ENCODE data around the gene SPDEF.

Gene SPDEF

GRCh38 chr6:34535646-34536045 is 20.5 kb downstream of the SPDEF start:
- Histone ChIP-seq H3K36me3 (ENCODE audit: low read depth) (no peaks in the 10 kb centered on the region), H3K4me1 (ENCODE audit: insufficient read depth, poor library complexity, severe bottlenecking) (no peaks in the 10 kb centered on the region), H3K27ac (ENCODE audit: poor library complexity, severe bottlenecking) (no peak overlapping the region), H3K27me3 (ENCODE audit: insufficient read depth, poor library complexity, severe bottlenecking) (no peaks in the 10 kb centered on the region), H3K9me3 (ENCODE audit: severe bottlenecking) (no peaks in the 10 kb centered on the region), H3K4me3 (ENCODE audit: severe bottlenecking) (no peak overlapping the region)
- DNase-seq (ENCODE audit: low spot score), result no peak
- TF ChIP-seq, protein P1, sequence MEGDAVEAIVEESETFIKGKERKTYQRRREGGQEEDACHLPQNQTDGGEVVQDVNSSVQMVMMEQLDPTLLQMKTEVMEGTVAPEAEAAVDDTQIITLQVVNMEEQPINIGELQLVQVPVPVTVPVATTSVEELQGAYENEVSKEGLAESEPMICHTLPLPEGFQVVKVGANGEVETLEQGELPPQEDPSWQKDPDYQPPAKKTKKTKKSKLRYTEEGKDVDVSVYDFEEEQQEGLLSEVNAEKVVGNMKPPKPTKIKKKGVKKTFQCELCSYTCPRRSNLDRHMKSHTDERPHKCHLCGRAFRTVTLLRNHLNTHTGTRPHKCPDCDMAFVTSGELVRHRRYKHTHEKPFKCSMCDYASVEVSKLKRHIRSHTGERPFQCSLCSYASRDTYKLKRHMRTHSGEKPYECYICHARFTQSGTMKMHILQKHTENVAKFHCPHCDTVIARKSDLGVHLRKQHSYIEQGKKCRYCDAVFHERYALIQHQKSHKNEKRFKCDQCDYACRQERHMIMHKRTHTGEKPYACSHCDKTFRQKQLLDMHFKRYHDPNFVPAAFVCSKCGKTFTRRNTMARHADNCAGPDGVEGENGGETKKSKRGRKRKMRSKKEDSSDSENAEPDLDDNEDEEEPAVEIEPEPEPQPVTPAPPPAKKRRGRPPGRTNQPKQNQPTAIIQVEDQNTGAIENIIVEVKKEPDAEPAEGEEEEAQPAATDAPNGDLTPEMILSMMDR (IDR thresholded peaks at IDR 0.05; ENCODE audit: poor library complexity, severe bottlenecking), result no peak
- no peak for ATAC-seq (ENCODE audit: low read depth)

DNA sequence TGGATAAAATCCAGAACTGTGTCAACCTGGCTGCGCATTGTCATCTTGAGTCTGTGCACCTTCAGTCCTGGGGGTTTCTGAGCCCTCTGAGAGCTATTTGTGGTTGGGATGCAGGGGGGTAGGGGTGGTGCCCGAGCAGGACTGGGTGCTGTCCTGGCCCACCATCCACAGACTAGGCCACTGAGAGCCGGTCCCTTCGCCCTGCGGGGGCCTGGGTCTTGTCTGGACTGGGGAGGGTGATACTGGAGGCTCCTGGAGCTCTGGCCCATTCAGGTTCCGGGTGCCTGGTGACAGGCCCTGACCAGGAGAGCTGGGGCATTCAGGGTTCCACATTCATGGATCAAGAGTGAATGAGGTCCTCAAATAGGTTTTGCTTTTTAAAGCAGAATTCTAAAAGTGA is 20.9 kb downstream of the SPDEF start:
- TF ChIP-seq, protein P1 (IDR thresholded peaks at IDR 0.05; ENCODE audit: poor library complexity, severe bottlenecking), result no peak
- Histone ChIP-seq H3K36me3 (ENCODE audit: low read depth) (no peaks in the 10 kb centered on the region), H3K4me1 (ENCODE audit: insufficient read depth, poor library complexity, severe bottlenecking) (no peaks in the 10 kb centered on the region), H3K4me3 (ENCODE audit: severe bottlenecking) (no peak overlapping the region), H3K27me3 (ENCODE audit: insufficient read depth, poor library complexity, severe bottlenecking) (no peaks in the 10 kb centered on the region), H3K9me3 (ENCODE audit: severe bottlenecking) (no peaks in the 10 kb centered on the region), H3K27ac (ENCODE audit: poor library complexity, severe bottlenecking) (no peak overlapping the region)
- ATAC-seq (ENCODE audit: low read depth), result no peak
- no peak for DNase-seq (ENCODE audit: low spot score)

- H3K27me3 ChIP-seq (ENCODE audit: insufficient read depth, poor library complexity, severe bottlenecking), result no peaks in the 10 kb centered on the region
- no peak for DNase-seq (ENCODE audit: low spot score)
- no peaks in the 10 kb centered on the region for H3K36me3 ChIP-seq (ENCODE audit: low read depth)
- no peak for ATAC-seq (ENCODE audit: low read depth)
- H3K4me1 ChIP-seq (ENCODE audit: insufficient read depth, poor library complexity, severe bottlenecking), result no peaks in the 10 kb centered on the region
- H3K27ac ChIP-seq (ENCODE audit: poor library complexity, severe bottlenecking), result no peak overlapping the region
- no peak overlapping the region for H3K4me3 ChIP-seq (ENCODE audit: severe bottlenecking)
- no peaks in the 10 kb centered on the region for H3K9me3 ChIP-seq (ENCODE audit: severe bottlenecking)
- TF ChIP-seq, protein P1 (IDR thresholded peaks at IDR 0.05; ENCODE audit: poor library complexity, severe bottlenecking), result no peak
Measured at GRCh38 chr6:34534656-34535055, 21.5 kb downstream of the SPDEF start.

- no peak for DNase-seq (ENCODE audit: low spot score)
- no peaks in the 10 kb centered on the region for H3K9me3 ChIP-seq (ENCODE audit: severe bottlenecking)
- no peak overlapping the region for H3K27ac ChIP-seq (ENCODE audit: poor library complexity, severe bottlenecking)
- H3K27me3 ChIP-seq (ENCODE audit: insufficient read depth, poor library complexity, severe bottlenecking), result no peaks in the 10 kb centered on the region
- no peaks in the 10 kb centered on the region for H3K4me1 ChIP-seq (ENCODE audit: insufficient read depth, poor library complexity, severe bottlenecking)
- H3K36me3 ChIP-seq (ENCODE audit: low read depth), result no peaks in the 10 kb centered on the region
- no peak for ATAC-seq (ENCODE audit: low read depth)
- no peak overlapping the region for H3K4me3 ChIP-seq (ENCODE audit: severe bottlenecking)
- TF ChIP-seq, protein P1 (IDR thresholded peaks at IDR 0.05; ENCODE audit: poor library complexity, severe bottlenecking), result no peak
Measured at GRCh38 chr6:34534146-34534545, 22.0 kb downstream of the SPDEF start.

DNA sequence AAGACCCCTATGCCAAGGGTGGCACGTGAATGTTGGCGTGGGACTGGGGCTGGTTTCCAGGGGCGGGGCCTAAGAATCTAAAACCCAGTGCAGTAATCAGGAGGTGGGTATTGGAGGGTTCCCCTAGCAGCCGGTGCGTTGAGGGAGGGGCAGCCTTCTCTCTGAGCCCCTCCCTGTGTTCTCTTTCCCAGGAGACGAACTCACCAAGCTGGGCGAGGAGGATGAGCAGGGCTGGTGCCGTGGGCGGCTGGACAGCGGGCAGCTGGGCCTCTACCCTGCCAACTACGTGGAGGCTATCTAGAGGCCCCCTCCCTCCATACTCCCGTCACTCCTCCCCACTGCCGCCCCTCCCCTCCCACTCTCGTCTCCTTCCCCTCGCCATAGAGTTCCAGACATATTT is 23.9 kb downstream of the SPDEF start:
- DNase-seq (ENCODE audit: low spot score), result no peak
- H3K4me1 ChIP-seq (ENCODE audit: insufficient read depth, poor library complexity, severe bottlenecking), result no peaks in the 10 kb centered on the region
- H3K4me3 ChIP-seq (ENCODE audit: severe bottlenecking), result no peak overlapping the region
- H3K36me3 ChIP-seq (ENCODE audit: low read depth), result no peaks in the 10 kb centered on the region
- H3K27me3 ChIP-seq (ENCODE audit: insufficient read depth, poor library complexity, severe bottlenecking), result no peaks in the 10 kb centered on the region
- H3K9me3 ChIP-seq (ENCODE audit: severe bottlenecking), result no peaks in the 10 kb centered on the region
- no peak for ATAC-seq (ENCODE audit: low read depth)
- H3K27ac ChIP-seq (ENCODE audit: poor library complexity, severe bottlenecking), result no peak overlapping the region
- TF ChIP-seq, protein P1 (IDR thresholded peaks at IDR 0.05; ENCODE audit: poor library complexity, severe bottlenecking), result no peak
